GM23338 (cell line): ENCODE results near the gene PKIB. TPM values are rescaled to one million over a fixed set of nuclear protein-coding genes. Genes with fewer than 3 reads are reported as not detected.

Source experiments
- ATAC-seq: fragments of 200-7000 bp; cut with Tn5 transposase; 3 replicates; pipeline ENCODE4 v1.9.1; 2020
- DNase-seq: peaks from one replicate; pipeline ENCODE4 v3.0.0-alpha.2; 2015; ENCODE audit warnings: low spot score
- H2AFZ ChIP-seq: fragments of 200-600 bp; sonication (generic); 2 replicates; pipeline ENCODE4 v1.8.0; 2016; ENCODE audit warnings: antibody characterized with exemption, mild to moderate bottlenecking, moderate library complexity
- H3F3A ChIP-seq: fragments of 200-600 bp; sonication (generic); replicated peaks from 2 replicates; pipeline ENCODE4 v1.8.0; 2017; ENCODE audit warnings: antibody characterized with exemption, mixed run types, low read depth
- H3K27ac ChIP-seq: fragments of 200-600 bp; sonication (generic); 2 replicates; pipeline ENCODE4 v1.6.1; 2016; ENCODE audit warnings: low read depth
- H3K27me3 ChIP-seq: fragments of 200-600 bp; sonication (generic); 2 replicates; pipeline ENCODE4 v1.8.0; 2016; ENCODE audit warnings: mild to moderate bottlenecking, mixed run types, moderate library complexity; ENCODE audit not compliant: insufficient read depth
- H3K36me3 ChIP-seq: fragments of 200-600 bp; sonication (generic); 2 replicates; pipeline ENCODE4 v1.8.0; 2016; ENCODE audit warnings: mild to moderate bottlenecking; ENCODE audit not compliant: insufficient read depth
- H3K4me1 ChIP-seq: fragments of 200-600 bp; sonication (generic); 2 replicates; pipeline ENCODE4 v1.8.0; 2016; ENCODE audit warnings: mild to moderate bottlenecking, moderate library complexity; ENCODE audit not compliant: insufficient read depth
- H3K4me2 ChIP-seq: fragments of 200-600 bp; sonication (generic); 2 replicates; pipeline ENCODE4 v1.7.1; 2017; ENCODE audit warnings: mixed run types
- H3K4me3 ChIP-seq: fragments of 200-600 bp; sonication (generic); 2 replicates; pipeline ENCODE4 v1.6.1; 2016; ENCODE audit warnings: mixed run types
- H3K79me2 ChIP-seq: fragments of 200-600 bp; sonication (generic); replicated peaks from 2 replicates; pipeline ENCODE4 v1.8.0; 2017; ENCODE audit warnings: mild to moderate bottlenecking; ENCODE audit not compliant: insufficient read depth
- H3K9me2 ChIP-seq: fragments of 200-600 bp; sonication (generic); 2 replicates; pipeline ENCODE4 v1.8.0; 2017; ENCODE audit not compliant: insufficient read depth
- H4K20me1 ChIP-seq: fragments of 200-600 bp; sonication (generic); replicated peaks from 2 replicates; pipeline ENCODE4 v1.8.0; 2017; ENCODE audit warnings: mild to moderate bottlenecking; ENCODE audit not compliant: insufficient read depth
- H3K27ac Mint-ChIP-seq: 2 replicates; pipeline ENCODE4 v1.8.0; 2020; ENCODE audit warnings: inconsistent platforms, mild to moderate bottlenecking, moderate library complexity, mixed read lengths
- H3K27me3 Mint-ChIP-seq: 3 replicates; pipeline ENCODE4 v1.8.0; 2022; ENCODE audit warnings: low read depth, mild to moderate bottlenecking, moderate library complexity, mixed read lengths, inconsistent platforms; ENCODE audit not compliant: insufficient read depth, poor library complexity
- H3K36me3 Mint-ChIP-seq: 3 replicates; pipeline ENCODE4 v1.8.0; 2021; ENCODE audit warnings: low read depth, mild to moderate bottlenecking, inconsistent platforms, moderate library complexity, mixed read lengths
- H3K4me1 Mint-ChIP-seq: 3 replicates; pipeline ENCODE4 v1.8.0; 2020; ENCODE audit warnings: mild to moderate bottlenecking, inconsistent platforms, mixed read lengths
- H3K4me3 Mint-ChIP-seq: 3 replicates; pipeline ENCODE4 v1.8.0; 2021; ENCODE audit warnings: moderate library complexity, mild to moderate bottlenecking, inconsistent platforms, mixed read lengths
- H3K9me3 Mint-ChIP-seq: 3 replicates; pipeline ENCODE4 v1.8.0; 2020; ENCODE audit warnings: moderate library complexity, mild to moderate bottlenecking, inconsistent platforms, mixed read lengths
- CTCF ChIP-seq, 2 experiments: fragments of 200-600 bp in 1 of 2; sonication (generic) in 1 of 2; conservative IDR thresholded peaks; 2 replicates each; pipeline versions ENCODE4 v1.5.1 to v1.6.1; 2016 to 2017; ENCODE audit warnings: antibody characterized with exemption in 2 of 2, low read depth in 2 of 2, mild to moderate bottlenecking in 2 of 2, moderate library complexity in 1 of 2
- ETS1 ChIP-seq: IDR thresholded peaks from 2 replicates; pipeline ENCODE4 v1.6.1; 2016; ENCODE audit warnings: antibody characterized with exemption
- EZH2 ChIP-seq: fragments of 200-600 bp; sonication (generic); IDR thresholded peaks from one replicate; pipeline ENCODE4 v1.8.0; 2017; ENCODE audit warnings: antibody characterized with exemption, mild to moderate bottlenecking, low read depth; ENCODE audit not compliant: unreplicated experiment
- EZH2phosphoT487 ChIP-seq: fragments of 200-600 bp; sonication (generic); IDR thresholded peaks from one replicate; pipeline ENCODE4 v1.8.1; 2018; ENCODE audit warnings: antibody characterized with exemption; ENCODE audit not compliant: unreplicated experiment
- REST ChIP-seq: IDR thresholded peaks from one replicate; pipeline ENCODE4 v1.6.1; 2018; ENCODE audit warnings: antibody characterized with exemption; ENCODE audit not compliant: unreplicated experiment
- STAT1 ChIP-seq: IDR thresholded peaks from one replicate; pipeline ENCODE4 v1.6.1; 2016; ENCODE audit warnings: antibody characterized with exemption; ENCODE audit not compliant: unreplicated experiment
- ZNF114 ChIP-seq: fragments of 250-450 bp; sonication (Bioruptor Pico); IDR thresholded peaks from 2 replicates; pipeline ENCODE4 v1.5.0; 2020; ENCODE audit warnings: mild to moderate bottlenecking, moderate library complexity
- ZNF331 ChIP-seq: fragments of 250-450 bp; sonication (Bioruptor Pico); IDR thresholded peaks from 2 replicates; pipeline ENCODE4 v1.5.0; 2020; ENCODE audit warnings: low read depth, mild to moderate bottlenecking, moderate library complexity
- polyA plus RNA-seq: library from polyadenylated mRNA; unstranded; fragments of >200 nt; fragmentation: Nextera tagmentation; extraction: Ambion mirVana; gene quantifications from 2 replicates; pipeline ENCODE4 v1.2.1, GENCODE V29; 2016
- total RNA-seq: library from RNA; depleted of rRNA; stranded (reverse); fragments of >200 nt; shearing (Covaris generic); gene quantifications from 2 replicates; pipeline ENCODE4 v1.2.3, GENCODE V29; 2014

Gene PKIB
- total and polyA plus RNA-seq, 2 experiments from 2014 or later: 125 to 170 TPM

- TF ChIP-seq REST: no peak
- no peak for TF ChIP-seq EZH2phosphoT487
Measured at GRCh38 chr6:122730334-122730733, 120.1 kb downstream of the PKIB start (continued).

GRCh38 chr6:122730775-122731386 lies 120.7 kb downstream of the PKIB start:
- DNase-seq (peak; percentile 67), ATAC-seq (peak; percentile 19; the same call in 2 of the 3 replicates)
- Mint-ChIP-seq H3K4me3 (no peak overlapping the region), H3K9me3 (no peaks in the 10 kb centered on the region), H3K27me3 (peaks cover 2% of the 10 kb centered on the region), H3K36me3 (no peaks in the 10 kb centered on the region), H3K27ac (no peak overlapping the region), H3K4me1 (peaks cover 35% of the 10 kb centered on the region)
- Histone ChIP-seq H3F3A (no peaks in the 10 kb centered on the region), H3K9me2 (no peaks in the 10 kb centered on the region), H3K4me3 (no peak overlapping the region), H2AFZ (no peak overlapping the region), H4K20me1 (no peaks in the 10 kb centered on the region), H3K4me2 (no peak overlapping the region), H3K36me3 (no peaks in the 10 kb centered on the region), H3K27me3 (no peaks in the 10 kb centered on the region), H3K79me2 (no peaks in the 10 kb centered on the region), H3K4me1 (peaks cover 25% of the 10 kb centered on the region), H3K27ac (no peak overlapping the region)
- no peak for TF ChIP-seq EZH2
- TF ChIP-seq CTCF (conservative IDR thresholded peaks at IDR 0.05; ENCODE audit: low read depth in 2 of 2): peak; percentile 83 to 92
- TF ChIP-seq ZNF331: no peak

- Mint-ChIP-seq H3K27ac (0 out of 2 replicates have a peak overlapping the region, but pooled peaks have one; percentile 26), H3K9me3 (no peaks in the 10 kb centered on the region), H3K27me3 (no peaks in the 10 kb centered on the region), H3K4me3 (no peak overlapping the region), H3K36me3 (no peaks in the 10 kb centered on the region), H3K4me1 (peaks cover 29% of the 10 kb centered on the region)
- H3K79me2 ChIP-seq: no peaks in the 10 kb centered on the region
- H3K4me2 ChIP-seq: no peak overlapping the region
- H4K20me1 ChIP-seq: no peaks in the 10 kb centered on the region
- no peaks in the 10 kb centered on the region for H3F3A ChIP-seq
- H3K36me3 ChIP-seq: no peaks in the 10 kb centered on the region
- no peak overlapping the region for H3K4me3 ChIP-seq
- no peak overlapping the region for H2AFZ ChIP-seq
- no peaks in the 10 kb centered on the region for H3K27me3 ChIP-seq
- H3K4me1 ChIP-seq: peaks cover 21% of the 10 kb centered on the region
- H3K9me2 ChIP-seq: no peaks in the 10 kb centered on the region
- no peak overlapping the region for H3K27ac ChIP-seq
- ATAC-seq (no peak), DNase-seq (no peak)
- no peak for TF ChIP-seq ETS1
- TF ChIP-seq EZH2: no peak
- TF ChIP-seq REST: no peak
- no peak for TF ChIP-seq CTCF (conservative IDR thresholded peaks at IDR 0.05; ENCODE audit: low read depth in 2 of 2)
- TF ChIP-seq STAT1: no peak
- no peak for TF ChIP-seq ZNF114 (CRISPR knock-in tag)
Measured at GRCh38 chr6:122733259-122733658, 123.1 kb downstream of the PKIB start.
